ENCODE data around the gene CDC7.
A peak's percentile ranks its signal among the peaks of the same experiment; 100 is the strongest.

The CDC7 gene

GRCh38 chr1:91476533-91477217 lies 24.0 kb upstream of the CDC7 start:
- Histone ChIP-seq H3K9me3 (ENCODE audit: insufficient read depth, low read length) (no peaks in the 10 kb centered on the region), H2AFZ (ENCODE audit: low read depth, low read length) (no peak overlapping the region), H3K4me3 (ENCODE audit: low read length) (no peak overlapping the region), H3K4me1 (ENCODE audit: low read length) (peaks cover 5% of the 10 kb centered on the region; the same call in 1 of the 2 replicates), H3K27ac (ENCODE audit: low read length) (no peak overlapping the region), H4K20me1 (ENCODE audit: insufficient read depth, low read length) (no peaks in the 10 kb centered on the region), H3K4me2 (ENCODE audit: low read length) (no peak overlapping the region), H3K9ac (ENCODE audit: low read length) (no peak overlapping the region), H3K79me2 (ENCODE audit: low read length) (no peaks in the 10 kb centered on the region), H3K36me3 (replicated peaks; ENCODE audit: low read depth, low read length) (no peaks in the 10 kb centered on the region), H3K27me3 (ENCODE audit: low read depth, low read length) (no peaks in the 10 kb centered on the region)
- TF ChIP-seq, protein P1, sequence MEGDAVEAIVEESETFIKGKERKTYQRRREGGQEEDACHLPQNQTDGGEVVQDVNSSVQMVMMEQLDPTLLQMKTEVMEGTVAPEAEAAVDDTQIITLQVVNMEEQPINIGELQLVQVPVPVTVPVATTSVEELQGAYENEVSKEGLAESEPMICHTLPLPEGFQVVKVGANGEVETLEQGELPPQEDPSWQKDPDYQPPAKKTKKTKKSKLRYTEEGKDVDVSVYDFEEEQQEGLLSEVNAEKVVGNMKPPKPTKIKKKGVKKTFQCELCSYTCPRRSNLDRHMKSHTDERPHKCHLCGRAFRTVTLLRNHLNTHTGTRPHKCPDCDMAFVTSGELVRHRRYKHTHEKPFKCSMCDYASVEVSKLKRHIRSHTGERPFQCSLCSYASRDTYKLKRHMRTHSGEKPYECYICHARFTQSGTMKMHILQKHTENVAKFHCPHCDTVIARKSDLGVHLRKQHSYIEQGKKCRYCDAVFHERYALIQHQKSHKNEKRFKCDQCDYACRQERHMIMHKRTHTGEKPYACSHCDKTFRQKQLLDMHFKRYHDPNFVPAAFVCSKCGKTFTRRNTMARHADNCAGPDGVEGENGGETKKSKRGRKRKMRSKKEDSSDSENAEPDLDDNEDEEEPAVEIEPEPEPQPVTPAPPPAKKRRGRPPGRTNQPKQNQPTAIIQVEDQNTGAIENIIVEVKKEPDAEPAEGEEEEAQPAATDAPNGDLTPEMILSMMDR (IDR thresholded peaks at IDR 0.05; ENCODE audit: low read depth, low read length), result no peak

GRCh38 chr1:91487469-91487868 lies 13.2 kb upstream of the CDC7 start:
- 0 out of 2 replicates have a peak overlapping the region, but pooled peaks have one; percentile 17 for H3K4me2 ChIP-seq (ENCODE audit: low read length)
- TF ChIP-seq, protein P1 (IDR thresholded peaks at IDR 0.05; ENCODE audit: low read depth, low read length), result no peak
- no peak for TF ChIP-seq EZH2phosphoT487 (IDR thresholded peaks at IDR 0.05; ENCODE audit: low read depth)
- H3K9ac ChIP-seq (ENCODE audit: low read length), result no peak overlapping the region
- no peak overlapping the region for H3K4me3 ChIP-seq (ENCODE audit: low read length)
- no peaks in the 10 kb centered on the region for H3K27me3 ChIP-seq (ENCODE audit: low read depth, low read length)
- H3K79me2 ChIP-seq (ENCODE audit: low read length), result no peaks in the 10 kb centered on the region
- H2AFZ ChIP-seq (ENCODE audit: low read depth, low read length), result no peak overlapping the region
- no peak overlapping the region for H3K27ac ChIP-seq (ENCODE audit: low read length)
- H3K4me1 ChIP-seq (ENCODE audit: low read length), result peaks cover 6% of the 10 kb centered on the region
- H3K9me3 ChIP-seq (ENCODE audit: insufficient read depth, low read length), result no peaks in the 10 kb centered on the region
- no peaks in the 10 kb centered on the region for H3K36me3 ChIP-seq (replicated peaks; ENCODE audit: low read depth, low read length)
- no peaks in the 10 kb centered on the region for H4K20me1 ChIP-seq (ENCODE audit: insufficient read depth, low read length)

DNA sequence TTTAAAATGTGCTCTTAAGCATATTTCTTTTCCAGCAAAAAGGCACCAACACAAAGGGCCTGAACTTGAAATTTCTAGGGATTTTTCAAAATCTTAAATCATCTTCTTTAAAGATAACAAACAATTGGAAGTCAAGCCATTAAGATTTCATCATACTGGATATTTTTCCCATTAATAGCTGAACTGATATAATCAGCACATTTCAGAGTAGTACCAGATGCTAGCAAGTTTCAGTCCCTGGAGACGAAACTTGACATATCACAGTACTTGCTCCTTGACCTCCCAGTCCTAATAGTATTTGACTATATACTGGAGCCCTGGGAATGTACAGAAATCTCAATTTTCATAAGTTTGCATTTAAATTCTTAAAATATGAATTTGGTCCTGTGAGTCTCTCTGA lies 10.2 kb upstream of the CDC7 start:
- H3K4me3 ChIP-seq (ENCODE audit: low read length), result no peak overlapping the region
- H3K79me2 ChIP-seq (ENCODE audit: low read length), result no peaks in the 10 kb centered on the region
- no peak overlapping the region for H3K4me2 ChIP-seq (ENCODE audit: low read length)

GRCh38 chr1:91498035-91498434 lies 2.6 kb upstream of the CDC7 start:
- no peak overlapping the region for H3K4me2 ChIP-seq (ENCODE audit: low read length)
- TF ChIP-seq, protein P1 (IDR thresholded peaks at IDR 0.05; ENCODE audit: low read depth, low read length), result no peak
- TF ChIP-seq EZH2phosphoT487 (IDR thresholded peaks at IDR 0.05; ENCODE audit: low read depth), result no peak
- no peaks in the 10 kb centered on the region for H3K36me3 ChIP-seq (replicated peaks; ENCODE audit: low read depth, low read length)
- no peak overlapping the region for H3K27ac ChIP-seq (ENCODE audit: low read length)
- H2AFZ ChIP-seq (ENCODE audit: low read depth, low read length), result no peak overlapping the region
- no peak overlapping the region for H3K9ac ChIP-seq (ENCODE audit: low read length)
- no peaks in the 10 kb centered on the region for H3K9me3 ChIP-seq (ENCODE audit: insufficient read depth, low read length)
- H3K4me3 ChIP-seq (ENCODE audit: low read length), result no peak overlapping the region
- peaks cover 23% of the 10 kb centered on the region for H3K79me2 ChIP-seq (ENCODE audit: low read length)
- peaks cover 19% of the 10 kb centered on the region for H3K4me1 ChIP-seq (ENCODE audit: low read length)
- no peaks in the 10 kb centered on the region; the same call in 1 of the 2 replicates for H4K20me1 ChIP-seq (ENCODE audit: insufficient read depth, low read length)
- no peaks in the 10 kb centered on the region for H3K27me3 ChIP-seq (ENCODE audit: low read depth, low read length)

More for the DNA sequence above, 10.2 kb upstream of the CDC7 start:
- Histone ChIP-seq H2AFZ (ENCODE audit: low read depth, low read length) (no peak overlapping the region), H3K9ac (ENCODE audit: low read length) (no peak overlapping the region), H4K20me1 (ENCODE audit: insufficient read depth, low read length) (no peaks in the 10 kb centered on the region), H3K36me3 (replicated peaks; ENCODE audit: low read depth, low read length) (no peaks in the 10 kb centered on the region), H3K27ac (ENCODE audit: low read length) (no peak overlapping the region), H3K27me3 (ENCODE audit: low read depth, low read length) (no peaks in the 10 kb centered on the region), H3K9me3 (ENCODE audit: insufficient read depth, low read length) (no peaks in the 10 kb centered on the region), H3K4me1 (ENCODE audit: low read length) (peaks cover 6% of the 10 kb centered on the region)
- TF ChIP-seq, protein P1 (IDR thresholded peaks at IDR 0.05; ENCODE audit: low read depth, low read length), result no peak
- TF ChIP-seq EZH2phosphoT487 (IDR thresholded peaks at IDR 0.05; ENCODE audit: low read depth), result no peak
